SK-N-MC (cell line): ENCODE results near the gene RAB6B.

Experiments
- EZH2 ChIP-seq: fragments of 200-600 bp; sonication (generic); IDR thresholded peaks from one replicate; pipeline ENCODE4 v1.6.1; 2017; ENCODE audit warnings: antibody characterized with exemption
- FOXP2 ChIP-seq: optimal IDR thresholded peaks from 2 replicates; pipeline ENCODE3; 2011; ENCODE audit warnings: mild to moderate bottlenecking, moderate library complexity; ENCODE audit not compliant: insufficient read depth; ENCODE audit errors: extremely low read length, control extremely low read depth
- POLR2AphosphoS5 ChIP-seq: IDR thresholded peaks from 2 replicates; pipeline ENCODE4 v1.6.1; 2012; ENCODE audit warnings: mild to moderate bottlenecking, low read depth, low read length, borderline replicate concordance

DNA sequence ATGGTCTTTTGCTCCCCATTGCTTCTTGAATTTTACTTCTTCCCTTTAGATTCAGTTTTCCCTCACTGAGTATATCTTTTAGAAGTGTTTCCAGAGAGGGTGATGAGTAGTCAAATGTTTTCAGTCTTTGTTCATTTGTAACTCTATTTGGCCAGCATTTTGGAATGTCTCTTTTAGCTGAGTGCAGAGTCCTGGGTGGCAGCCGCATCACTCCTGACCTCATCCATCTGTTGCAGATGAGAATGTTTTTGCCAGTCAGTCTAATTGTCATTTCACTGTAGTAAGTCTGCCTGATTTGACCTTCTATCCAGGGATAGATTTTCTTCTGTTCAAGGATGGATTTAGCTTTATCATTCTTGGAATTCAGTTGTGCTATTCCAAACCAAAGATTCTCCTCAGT lies 82.8 kb downstream of the RAB6B start:
- no peak for TF ChIP-seq POLR2AphosphoS5
- no peak for TF ChIP-seq EZH2
- no peak for TF ChIP-seq FOXP2
